ENCODE data around the gene LNPEP.

GRCh38 chr5:96927008-96927407, 8.9 kb upstream of the LNPEP start:
- no peak for TF ChIP-seq CTCF (IDR thresholded peaks at IDR 0.05; ENCODE audit: low read depth, low read length, missing input control)
- no peak for TF ChIP-seq REST (IDR thresholded peaks at IDR 0.05)
- no peak for TF ChIP-seq MAX (IDR thresholded peaks at IDR 0.05)
- no peak for TF ChIP-seq ATF3 (IDR thresholded peaks at IDR 0.05)
- TF ChIP-seq FOXA1 (IDR thresholded peaks at IDR 0.05): no peak
- no peak for TF ChIP-seq YY1 (IDR thresholded peaks at IDR 0.05)
- TF ChIP-seq SP1 (IDR thresholded peaks at IDR 0.05): no peak
- no peak for TF ChIP-seq FOXA2 (IDR thresholded peaks at IDR 0.05)
- no peak for TF ChIP-seq TAF1 (conservative IDR thresholded peaks at IDR 0.05)
- TF ChIP-seq JUND (IDR thresholded peaks at IDR 0.05): no peak
- TF ChIP-seq RAD21 (IDR thresholded peaks at IDR 0.05): no peak

Measured in liver (tissue), 3 donors.